ENCODE measurements around the gene PIP4K2A. TPM values are rescaled to one million over a fixed set of nuclear protein-coding genes. Genes with fewer than 3 reads are reported as not detected.

Gene PIP4K2A
- total and polyA plus RNA-seq, 2 of the 13 experiments (the other 11 are each of a cell fraction or from before 2014, with no cell fraction given), result 9.1 to 22.6 TPM

DNA sequence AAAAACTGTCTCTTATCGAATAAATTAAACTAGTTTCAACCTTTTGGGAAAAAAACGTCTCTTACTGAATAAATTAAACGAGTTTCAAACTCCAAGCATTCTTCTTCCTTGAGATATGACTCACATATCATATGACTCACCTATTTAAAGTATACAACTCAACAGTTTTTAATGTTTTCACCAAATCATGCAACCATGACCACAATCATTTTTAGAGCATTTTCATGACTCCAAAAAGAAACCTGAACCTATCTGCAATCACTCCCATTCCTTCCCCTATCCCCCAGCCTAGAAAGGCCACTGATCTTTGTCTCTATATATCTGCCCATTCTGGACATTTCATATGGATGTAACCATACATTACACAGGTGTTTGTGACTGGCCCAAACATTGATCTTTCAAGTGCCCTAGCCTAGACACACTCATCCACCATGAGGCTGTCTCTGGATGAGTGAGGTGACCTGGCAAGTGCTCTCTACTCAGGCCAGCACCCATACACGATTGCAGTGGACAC is 115.3 kb downstream of the PIP4K2A start:
- intact Hi-C loops (cut with micrococcal nuclease; ENCODE audit: unreplicated experiment) (no loop called here), in situ Hi-C loops (cut with HindIII; ENCODE audit: extremely low pct_ligation_motif_present, low pct_unique_long_range_greater_than_20kb) (no loop called here)
- no peak overlapping the region for H3K9ac ChIP-seq (ENCODE audit: insufficient read depth, low read depth, low read length)
- POLR2A ChIA-PET, result no interaction called here
- no peaks in the 10 kb centered on the region for H3K79me2 ChIP-seq (ENCODE audit: insufficient read depth, low read length)
- CTCF ChIA-PET (ENCODE audit: low intra/inter-chr PET ratio, low total read pairs), result no interaction called here
- no peak overlapping the region for H3K4me2 ChIP-seq (ENCODE audit: low read depth, low read length)
- BruUV-seq (replicated peaks), result no TSS peak
- no peaks in the 10 kb centered on the region for H3K9me3 ChIP-seq (ENCODE audit: low read length)
- no peak overlapping the region for H3K4me3 ChIP-seq (replicated peaks in 1 of 3; ENCODE audit: insufficient read depth in 1 of 3, low read depth in 2 of 3, low read length in 3 of 3)
- FAIRE-seq (no peak), DNase-seq (ENCODE audit: low spot score) (no peak), ATAC-seq (no peak)
- no peaks in the 10 kb centered on the region for H3K27me3 ChIP-seq (ENCODE audit: control insufficient read depth in 1 of 2, insufficient read depth in 2 of 2, low read length in 2 of 2)
- H3K36me3 ChIP-seq (replicated peaks in 1 of 2; ENCODE audit: control insufficient read depth in 1 of 2, insufficient read depth in 2 of 2, low read length in 2 of 2), result peaks cover 0 to 2% of the 10 kb centered on the region in 2 experiments; a peak in 3 of 5 replicates
- H2AFZ ChIP-seq (ENCODE audit: low read length), result no peak overlapping the region
- 97% methylated on average over 4 of the region's 4 CpGs for WGBS (ENCODE audit: low lambda C conversion rate)
- no peaks in the 10 kb centered on the region for H4K20me1 ChIP-seq (ENCODE audit: insufficient read depth, low read length)
- no peaks in the 10 kb centered on the region for H3K4me1 ChIP-seq (ENCODE audit: insufficient read depth, low read length)
- H3K27ac ChIP-seq (ENCODE audit: extremely low read length, insufficient read depth, low read length), result no peak overlapping the region
- TF ChIP-seq, protein P1, sequence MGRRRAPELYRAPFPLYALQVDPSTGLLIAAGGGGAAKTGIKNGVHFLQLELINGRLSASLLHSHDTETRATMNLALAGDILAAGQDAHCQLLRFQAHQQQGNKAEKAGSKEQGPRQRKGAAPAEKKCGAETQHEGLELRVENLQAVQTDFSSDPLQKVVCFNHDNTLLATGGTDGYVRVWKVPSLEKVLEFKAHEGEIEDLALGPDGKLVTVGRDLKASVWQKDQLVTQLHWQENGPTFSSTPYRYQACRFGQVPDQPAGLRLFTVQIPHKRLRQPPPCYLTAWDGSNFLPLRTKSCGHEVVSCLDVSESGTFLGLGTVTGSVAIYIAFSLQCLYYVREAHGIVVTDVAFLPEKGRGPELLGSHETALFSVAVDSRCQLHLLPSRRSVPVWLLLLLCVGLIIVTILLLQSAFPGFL (CRISPR knock-in tag; IDR thresholded peaks at IDR 0.05), result no peak
- TF ChIP-seq CREBL2 (CRISPR knock-in tag; IDR thresholded peaks at IDR 0.05; ENCODE audit: borderline replicate concordance) (no peak), HOXD1 (CRISPR knock-in tag; IDR thresholded peaks at IDR 0.05) (no peak), ZNF550 (CRISPR knock-in tag; IDR thresholded peaks at IDR 0.05; ENCODE audit: borderline replicate concordance) (no peak), BHLHE40 (IDR thresholded peaks at IDR 0.05; ENCODE audit: low read length) (no peak), ZNF343 (CRISPR knock-in tag; IDR thresholded peaks at IDR 0.05) (no peak), SP2 (CRISPR knock-in tag; IDR thresholded peaks at IDR 0.05) (no peak), ZHX2 (IDR thresholded peaks at IDR 0.05; ENCODE audit: low read depth) (no peak), ZHX2 (CRISPR knock-in tag; IDR thresholded peaks at IDR 0.05; ENCODE audit: borderline replicate concordance) (no peak), HMGXB4 (CRISPR knock-in tag; IDR thresholded peaks at IDR 0.05; ENCODE audit: borderline replicate concordance in 1 of 2, low read depth in 1 of 2) (no peak), ZNF879 (CRISPR knock-in tag; IDR thresholded peaks at IDR 0.05) (no peak), MBNL3 (CRISPR knock-in tag; conservative IDR thresholded peaks at IDR 0.05) (no peak)
- TF ChIP-seq, protein P2, sequence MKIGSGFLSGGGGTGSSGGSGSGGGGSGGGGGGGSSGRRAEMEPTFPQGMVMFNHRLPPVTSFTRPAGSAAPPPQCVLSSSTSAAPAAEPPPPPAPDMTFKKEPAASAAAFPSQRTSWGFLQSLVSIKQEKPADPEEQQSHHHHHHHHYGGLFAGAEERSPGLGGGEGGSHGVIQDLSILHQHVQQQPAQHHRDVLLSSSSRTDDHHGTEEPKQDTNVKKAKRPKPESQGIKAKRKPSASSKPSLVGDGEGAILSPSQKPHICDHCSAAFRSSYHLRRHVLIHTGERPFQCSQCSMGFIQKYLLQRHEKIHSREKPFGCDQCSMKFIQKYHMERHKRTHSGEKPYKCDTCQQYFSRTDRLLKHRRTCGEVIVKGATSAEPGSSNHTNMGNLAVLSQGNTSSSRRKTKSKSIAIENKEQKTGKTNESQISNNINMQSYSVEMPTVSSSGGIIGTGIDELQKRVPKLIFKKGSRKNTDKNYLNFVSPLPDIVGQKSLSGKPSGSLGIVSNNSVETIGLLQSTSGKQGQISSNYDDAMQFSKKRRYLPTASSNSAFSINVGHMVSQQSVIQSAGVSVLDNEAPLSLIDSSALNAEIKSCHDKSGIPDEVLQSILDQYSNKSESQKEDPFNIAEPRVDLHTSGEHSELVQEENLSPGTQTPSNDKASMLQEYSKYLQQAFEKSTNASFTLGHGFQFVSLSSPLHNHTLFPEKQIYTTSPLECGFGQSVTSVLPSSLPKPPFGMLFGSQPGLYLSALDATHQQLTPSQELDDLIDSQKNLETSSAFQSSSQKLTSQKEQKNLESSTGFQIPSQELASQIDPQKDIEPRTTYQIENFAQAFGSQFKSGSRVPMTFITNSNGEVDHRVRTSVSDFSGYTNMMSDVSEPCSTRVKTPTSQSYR (CRISPR knock-in tag; IDR thresholded peaks at IDR 0.05; ENCODE audit: borderline replicate concordance), result no peak
